Measurements from ENCODE around the gene DRAM2. TPM values are rescaled to one million over a fixed set of nuclear protein-coding genes. Genes with fewer than 3 reads are reported as not detected.

Gene DRAM2
- total and polyA plus RNA-seq, 9 of the 15 experiments (the other 6 are each of a cell fraction or from before 2014, with no cell fraction given) = 29.0 to 161 (median 53.5) TPM

DNA sequence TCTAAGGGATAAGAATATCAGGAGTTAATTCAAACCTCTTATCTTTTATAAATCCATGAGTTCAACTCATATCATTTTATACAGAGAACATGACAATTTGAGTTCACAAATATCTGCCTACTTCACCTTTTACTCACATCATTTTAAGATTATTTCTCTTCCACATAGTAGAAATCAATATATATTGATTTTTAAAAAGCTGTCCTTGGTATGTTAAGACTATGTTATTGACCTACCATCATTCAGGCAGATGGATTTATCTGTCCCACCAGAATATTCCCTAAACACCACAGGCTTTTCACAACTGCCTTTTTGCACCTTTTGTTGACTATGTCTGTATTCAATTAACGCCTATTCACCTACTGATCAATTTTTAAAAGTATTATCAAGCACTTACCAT, 13.5 kb downstream of the DRAM2 start (continued):
- TF ChIP-seq, protein P1, sequence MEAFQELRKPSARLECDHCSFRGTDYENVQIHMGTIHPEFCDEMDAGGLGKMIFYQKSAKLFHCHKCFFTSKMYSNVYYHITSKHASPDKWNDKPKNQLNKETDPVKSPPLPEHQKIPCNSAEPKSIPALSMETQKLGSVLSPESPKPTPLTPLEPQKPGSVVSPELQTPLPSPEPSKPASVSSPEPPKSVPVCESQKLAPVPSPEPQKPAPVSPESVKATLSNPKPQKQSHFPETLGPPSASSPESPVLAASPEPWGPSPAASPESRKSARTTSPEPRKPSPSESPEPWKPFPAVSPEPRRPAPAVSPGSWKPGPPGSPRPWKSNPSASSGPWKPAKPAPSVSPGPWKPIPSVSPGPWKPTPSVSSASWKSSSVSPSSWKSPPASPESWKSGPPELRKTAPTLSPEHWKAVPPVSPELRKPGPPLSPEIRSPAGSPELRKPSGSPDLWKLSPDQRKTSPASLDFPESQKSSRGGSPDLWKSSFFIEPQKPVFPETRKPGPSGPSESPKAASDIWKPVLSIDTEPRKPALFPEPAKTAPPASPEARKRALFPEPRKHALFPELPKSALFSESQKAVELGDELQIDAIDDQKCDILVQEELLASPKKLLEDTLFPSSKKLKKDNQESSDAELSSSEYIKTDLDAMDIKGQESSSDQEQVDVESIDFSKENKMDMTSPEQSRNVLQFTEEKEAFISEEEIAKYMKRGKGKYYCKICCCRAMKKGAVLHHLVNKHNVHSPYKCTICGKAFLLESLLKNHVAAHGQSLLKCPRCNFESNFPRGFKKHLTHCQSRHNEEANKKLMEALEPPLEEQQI (IDR thresholded peaks at IDR 0.05) = no peak
- TF ChIP-seq ZNF830 (CRISPR knock-in tag; IDR thresholded peaks at IDR 0.05) = no peak
- no peak for TF ChIP-seq BHLHE40 (IDR thresholded peaks at IDR 0.05; ENCODE audit: low read length)
- TF ChIP-seq ZNF384 (IDR thresholded peaks at IDR 0.05; ENCODE audit: low read depth, low read length) = no peak
- TF ChIP-seq, protein P2, sequence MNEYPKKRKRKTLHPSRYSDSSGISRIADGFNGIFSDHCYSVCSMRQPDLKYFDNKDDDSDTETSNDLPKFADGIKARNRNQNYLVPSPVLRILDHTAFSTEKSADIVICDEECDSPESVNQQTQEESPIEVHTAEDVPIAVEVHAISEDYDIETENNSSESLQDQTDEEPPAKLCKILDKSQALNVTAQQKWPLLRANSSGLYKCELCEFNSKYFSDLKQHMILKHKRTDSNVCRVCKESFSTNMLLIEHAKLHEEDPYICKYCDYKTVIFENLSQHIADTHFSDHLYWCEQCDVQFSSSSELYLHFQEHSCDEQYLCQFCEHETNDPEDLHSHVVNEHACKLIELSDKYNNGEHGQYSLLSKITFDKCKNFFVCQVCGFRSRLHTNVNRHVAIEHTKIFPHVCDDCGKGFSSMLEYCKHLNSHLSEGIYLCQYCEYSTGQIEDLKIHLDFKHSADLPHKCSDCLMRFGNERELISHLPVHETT (CRISPR knock-in tag; conservative IDR thresholded peaks at IDR 0.05 in 1 of 2, IDR thresholded peaks at IDR 0.05 in 1 of 2) = no peak

DNA sequence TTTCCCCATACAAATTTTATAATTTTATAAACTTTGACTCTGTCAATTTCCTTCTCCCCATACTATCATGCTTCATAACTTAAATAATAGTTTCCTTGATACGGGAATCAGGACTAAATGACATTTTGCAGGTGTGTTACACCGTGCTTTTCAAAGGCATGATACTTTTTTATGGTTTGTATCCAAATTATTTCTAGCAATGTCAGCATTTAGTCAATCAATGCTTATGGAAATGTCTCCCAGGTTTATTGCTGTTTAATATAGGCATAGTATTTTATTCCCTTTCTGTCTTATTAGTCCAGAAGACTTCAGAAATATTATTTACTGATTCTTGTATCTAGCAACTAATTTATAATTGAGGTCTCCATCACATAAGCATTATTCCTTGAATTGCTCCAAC, 23.4 kb downstream of the DRAM2 start:
- H3K36me3 ChIP-seq (ENCODE audit: control insufficient read depth, insufficient read depth, low read length) = peaks cover 46% of the 10 kb centered on the region; the same call in 2 of the 3 replicates
- POLR2A ChIA-PET = no interaction called here
- no peak for FAIRE-seq

More for the DNA sequence above, 23.4 kb downstream of the DRAM2 start:
- peaks cover 0 to 4% of the 10 kb centered on the region in 2 experiments; a peak in 1 of 5 replicates for H3K4me1 ChIP-seq (replicated peaks in 1 of 2; ENCODE audit: control insufficient read depth in 2 of 2, insufficient read depth in 2 of 2, low read length in 2 of 2)
- no TSS peak for BruUV-seq (replicated peaks)
- H3K9ac ChIP-seq (ENCODE audit: insufficient read depth in 1 of 2, low read depth in 2 of 2, low read length in 2 of 2) = no peak overlapping the region
- DNase-seq (ENCODE audit: extremely low read depth in 1 of 4, low spot score in 3 of 4) (no peak), ATAC-seq (no peak)
- H3K9me3 ChIP-seq (replicated peaks; ENCODE audit: control insufficient read depth, insufficient read depth, low read depth, low read length) = no peaks in the 10 kb centered on the region
- CTCF ChIA-PET (ENCODE audit: low intra/inter-chr PET ratio) = interaction anchor here (0.6 kb wide), 1 partner anchor 17 kb away, joined by 3 read pairs; no protein-coding TSS in a partner anchor
- H4K20me1 ChIP-seq (replicated peaks; ENCODE audit: control insufficient read depth, insufficient read depth, low read length) = no peaks in the 10 kb centered on the region
- H3K4me2 ChIP-seq (ENCODE audit: insufficient read depth, low read length) = no peak overlapping the region
- intact Hi-C loops (cut with micrococcal nuclease) = no loop called here
- in situ Hi-C loops (cut with MboI) = no loop called here
- H3K4me3 ChIP-seq = no peak overlapping the region
- H3K27me3 ChIP-seq (ENCODE audit: control insufficient read depth in 2 of 2, insufficient read depth in 2 of 2, low read length in 2 of 2) = no peaks in the 10 kb centered on the region
- H3K79me2 ChIP-seq (ENCODE audit: control insufficient read depth, insufficient read depth, low read length) = no peaks in the 10 kb centered on the region
- no peak overlapping the region for H3K27ac ChIP-seq (ENCODE audit: extremely low read depth, low read depth, low read length)
- TF ChIP-seq C11orf30 (IDR thresholded peaks at IDR 0.05; ENCODE audit: low read depth) (peak; percentile 73), MAFF (IDR thresholded peaks at IDR 0.05; ENCODE audit: low read length) (peak; percentile 82), NUFIP1 (IDR thresholded peaks at IDR 0.05; ENCODE audit: partially characterized antibody) (no peak), MAFG (tag; conservative IDR thresholded peaks at IDR 0.05) (peak; percentile 60), MAFK (IDR thresholded peaks at IDR 0.05; ENCODE audit: low read length) (peak; percentile 84), ZNF316 (IDR thresholded peaks at IDR 0.05) (peak; percentile 86)
- TF ChIP-seq, protein P3, sequence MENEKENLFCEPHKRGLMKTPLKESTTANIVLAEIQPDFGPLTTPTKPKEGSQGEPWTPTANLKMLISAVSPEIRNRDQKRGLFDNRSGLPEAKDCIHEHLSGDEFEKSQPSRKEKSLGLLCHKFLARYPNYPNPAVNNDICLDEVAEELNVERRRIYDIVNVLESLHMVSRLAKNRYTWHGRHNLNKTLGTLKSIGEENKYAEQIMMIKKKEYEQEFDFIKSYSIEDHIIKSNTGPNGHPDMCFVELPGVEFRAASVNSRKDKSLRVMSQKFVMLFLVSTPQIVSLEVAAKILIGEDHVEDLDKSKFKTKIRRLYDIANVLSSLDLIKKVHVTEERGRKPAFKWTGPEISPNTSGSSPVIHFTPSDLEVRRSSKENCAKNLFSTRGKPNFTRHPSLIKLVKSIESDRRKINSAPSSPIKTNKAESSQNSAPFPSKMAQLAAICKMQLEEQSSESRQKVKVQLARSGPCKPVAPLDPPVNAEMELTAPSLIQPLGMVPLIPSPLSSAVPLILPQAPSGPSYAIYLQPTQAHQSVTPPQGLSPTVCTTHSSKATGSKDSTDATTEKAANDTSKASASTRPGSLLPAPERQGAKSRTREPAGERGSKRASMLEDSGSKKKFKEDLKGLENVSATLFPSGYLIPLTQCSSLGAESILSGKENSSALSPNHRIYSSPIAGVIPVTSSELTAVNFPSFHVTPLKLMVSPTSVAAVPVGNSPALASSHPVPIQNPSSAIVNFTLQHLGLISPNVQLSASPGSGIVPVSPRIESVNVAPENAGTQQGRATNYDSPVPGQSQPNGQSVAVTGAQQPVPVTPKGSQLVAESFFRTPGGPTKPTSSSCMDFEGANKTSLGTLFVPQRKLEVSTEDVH (IDR thresholded peaks at IDR 0.05; ENCODE audit: low read depth, partially characterized antibody) = no peak
- 92% methylated on average over 2 of the region's 2 CpGs for WGBS (ENCODE audit: insufficient coverage, low coverage, missing lambda C conversion rate)
- H3K9me1 ChIP-seq (ENCODE audit: control insufficient read depth, insufficient read depth, low read length) = no peaks in the 10 kb centered on the region
- no peak overlapping the region for H2AFZ ChIP-seq (ENCODE audit: low read depth, low read length)

Measured in K562 (cell line).